Endometrium (tissue), 2 donors: ENCODE data around the gene CERS4.
"Not testable (repeated sequence)": the region's sequence is repeated elsewhere in the genome, so short reads cannot be mapped to it uniquely, and the experiment has no call there.

ENCODE experiments used
- FAIRE-seq: peaks from 2 replicates; lab custom pipeline; 2012; peaks lifted over from hg19 to GRCh38; lab: Jason Lieb, UNC
- donor health status: control.
- donor health status: control.

The CERS4 gene

GRCh38 chr19:8243146-8243545 lies 34.0 kb downstream of the CERS4 start:
- FAIRE-seq = no peak

GRCh38 chr19:8244442-8244841 lies 35.3 kb downstream of the CERS4 start:
- no peak for FAIRE-seq

DNA sequence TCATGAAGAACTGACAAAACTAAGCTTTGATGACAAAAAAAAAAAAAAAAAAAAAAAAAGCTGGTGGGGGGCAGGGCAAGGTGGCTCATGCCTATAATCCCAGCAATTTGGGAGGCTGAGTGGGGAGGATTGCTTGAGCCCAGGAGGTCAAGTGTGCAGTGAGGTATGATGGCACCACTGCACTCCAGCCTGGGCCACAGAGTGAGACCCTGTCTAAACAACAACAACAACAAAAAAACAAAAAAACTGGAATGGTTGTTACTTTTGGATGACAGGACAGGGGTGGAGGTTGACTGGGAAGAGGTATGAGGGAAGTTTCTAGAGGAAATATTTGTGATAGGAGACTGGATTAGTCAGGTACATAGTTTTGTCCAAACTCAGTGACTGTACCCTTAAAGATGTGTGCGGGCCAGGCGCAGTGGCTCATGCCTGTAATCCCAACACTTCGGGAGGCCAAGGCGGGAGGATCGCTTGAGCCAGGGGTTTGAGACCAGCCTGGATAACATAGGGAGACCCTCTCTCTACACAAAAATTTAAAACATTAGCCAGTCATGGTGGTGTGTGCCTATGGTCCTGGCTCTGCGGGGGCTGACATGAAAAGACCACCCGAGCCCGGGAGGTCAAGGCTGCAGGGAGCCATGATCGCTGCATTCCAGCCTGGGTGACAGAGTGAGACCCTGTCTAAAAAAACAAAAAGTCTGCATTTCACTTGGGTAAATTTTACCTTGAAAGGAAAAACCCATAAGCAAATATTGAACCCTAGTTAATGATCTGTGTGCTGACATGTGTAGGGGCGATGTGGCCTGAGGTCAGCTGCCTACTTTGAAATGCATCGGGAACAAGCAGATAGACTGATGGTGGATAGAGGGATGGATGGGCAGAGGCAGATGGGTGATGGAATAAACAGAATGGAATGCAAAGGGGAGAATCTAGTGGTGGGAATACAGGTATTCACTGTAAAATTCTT lies 37.0 kb downstream of the CERS4 start:
- FAIRE-seq = no peak

DNA sequence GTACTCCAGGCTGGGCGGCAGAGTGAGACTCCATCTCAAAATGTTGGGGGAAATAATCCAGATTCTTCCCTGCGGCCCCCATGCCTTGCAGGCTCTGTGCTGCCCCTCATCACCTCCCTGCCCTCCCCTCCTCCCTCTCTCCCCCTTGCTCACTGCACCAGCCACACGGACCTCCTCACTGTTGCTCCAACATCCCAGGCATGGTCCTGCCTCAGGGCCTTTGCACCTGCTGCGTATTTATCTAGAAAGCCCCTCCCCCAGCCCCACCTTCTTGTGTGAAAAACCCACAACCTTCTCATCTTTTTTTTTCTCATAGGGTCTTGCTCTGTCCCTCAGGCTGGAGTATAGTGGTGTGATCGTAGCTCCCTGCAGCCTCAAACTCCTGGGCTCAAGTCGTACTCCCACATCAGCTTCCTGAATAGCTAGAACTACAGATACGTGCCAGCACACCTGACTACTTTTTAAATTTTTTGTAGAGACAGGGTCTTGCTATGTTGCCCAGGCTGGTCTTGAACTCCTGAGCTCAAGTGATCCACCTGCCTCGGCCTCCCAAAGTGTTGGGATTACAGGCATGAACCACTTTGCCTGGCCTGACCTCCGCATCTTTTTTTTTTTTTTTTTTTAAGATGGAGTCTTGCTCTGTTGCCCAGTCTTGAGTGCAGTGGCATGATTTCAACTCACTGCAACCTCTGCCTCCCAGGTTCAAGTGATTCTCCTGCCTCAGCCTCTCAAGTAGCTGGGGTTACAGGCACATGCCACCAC lies 38.1 kb downstream of the CERS4 start:
- FAIRE-seq = not testable (repeated sequence)

DNA sequence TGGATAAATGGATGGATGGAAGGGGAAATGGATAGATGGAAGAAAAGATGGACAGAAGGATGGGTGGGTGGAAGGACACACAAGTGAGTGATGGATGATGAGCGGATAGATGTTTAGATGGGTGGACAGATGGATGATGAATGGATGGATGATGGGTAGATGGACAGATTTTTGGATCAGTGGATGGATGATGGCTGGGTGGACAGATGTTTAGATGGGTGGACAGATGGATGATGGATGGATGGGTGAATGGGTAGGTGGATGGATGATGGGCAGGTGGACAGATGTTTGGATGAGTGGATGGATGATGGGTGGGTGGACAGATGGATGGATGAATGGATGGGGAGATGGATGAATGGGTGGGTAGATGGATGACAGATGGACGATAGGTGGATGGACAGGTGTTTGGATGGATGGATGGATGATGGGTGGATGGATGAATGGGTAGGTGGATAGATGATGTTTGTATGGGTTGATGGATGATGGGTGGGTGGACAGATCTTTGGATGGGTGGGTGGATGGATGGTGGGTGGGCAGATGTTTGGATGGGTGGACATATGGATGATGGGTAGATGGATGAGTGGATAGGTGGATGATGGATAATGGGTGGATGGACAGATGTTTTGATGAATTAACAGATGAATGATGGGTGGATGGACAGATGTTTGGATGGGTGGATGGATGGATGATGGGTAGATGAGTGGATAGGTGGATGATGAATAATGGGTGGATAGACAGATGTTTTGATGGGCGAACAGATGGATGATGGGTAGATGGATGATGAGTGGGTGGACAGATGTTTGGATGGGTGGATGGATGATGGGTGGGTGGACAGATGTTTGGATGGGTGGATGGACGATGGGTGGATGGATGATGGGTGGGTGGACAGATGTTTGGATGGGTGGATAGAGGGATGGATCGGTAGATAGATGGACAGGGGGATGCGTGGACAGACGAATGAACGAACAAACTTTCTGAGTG lies 39.5 kb downstream of the CERS4 start:
- no peak for FAIRE-seq

DNA sequence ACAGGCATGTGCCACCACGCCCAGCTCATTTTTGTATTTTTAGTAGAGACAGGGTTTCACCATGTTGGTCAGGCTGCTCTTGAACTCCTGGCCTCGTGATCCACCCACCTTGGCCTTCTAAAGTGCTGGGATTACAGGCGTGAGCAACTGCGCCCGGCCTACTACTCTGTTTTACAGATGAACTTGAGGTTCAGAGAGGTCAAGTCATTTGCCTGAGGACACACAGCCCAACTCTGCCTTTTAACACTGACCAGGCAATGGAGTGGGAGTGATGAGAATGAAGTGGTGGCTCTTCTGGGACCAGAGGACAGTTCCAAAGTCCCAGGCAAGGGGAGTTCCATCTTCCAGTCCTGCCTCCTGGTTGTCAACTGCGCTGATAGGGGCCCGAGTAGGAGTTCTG lies 41.4 kb downstream of the CERS4 start:
- FAIRE-seq = no peak

DNA sequence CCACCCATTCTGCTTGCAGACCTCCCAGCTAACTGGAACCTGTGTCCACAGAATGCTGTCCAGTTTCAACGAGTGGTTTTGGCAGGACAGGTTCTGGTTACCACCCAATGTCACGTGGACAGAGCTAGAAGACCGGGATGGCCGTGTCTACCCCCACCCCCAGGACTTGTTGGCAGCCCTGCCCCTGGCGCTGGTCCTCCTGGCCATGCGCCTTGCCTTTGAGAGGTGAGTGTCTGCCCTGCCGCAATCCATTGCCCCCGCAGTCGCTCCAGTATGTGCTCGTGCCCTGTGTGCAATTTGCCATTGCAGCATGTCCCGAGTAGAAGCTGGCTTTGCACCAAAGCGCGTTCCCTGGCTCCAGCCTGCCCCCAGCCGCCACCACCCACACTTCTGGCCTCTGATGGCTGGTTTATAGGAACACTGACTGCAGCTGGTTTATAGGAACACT lies 41.9 kb downstream of the CERS4 start:
- no peak for FAIRE-seq

- peak; percentile 73 for FAIRE-seq
Observed at GRCh38 chr19:8252922-8253589, 43.9 kb downstream of the CERS4 start.

DNA sequence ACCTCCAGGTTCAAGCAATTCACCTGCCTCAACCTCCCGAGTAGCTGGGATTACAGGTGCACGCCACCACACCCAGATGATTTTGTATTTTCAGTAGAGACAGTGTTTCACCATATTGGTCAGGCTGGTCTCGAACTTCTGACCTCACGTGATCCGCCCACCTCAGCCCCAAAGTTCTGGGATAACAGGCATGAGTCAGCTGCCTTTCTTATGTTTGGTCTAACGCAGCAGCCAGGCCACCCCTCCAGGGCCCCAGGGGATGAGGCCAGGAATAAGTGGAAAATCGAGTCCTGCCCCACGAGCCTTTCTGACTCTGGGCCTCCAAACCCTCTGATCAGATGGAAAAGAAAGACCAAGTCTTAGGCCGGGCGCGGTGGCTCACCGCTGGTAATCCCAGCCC lies 44.5 kb downstream of the CERS4 start:
- FAIRE-seq = no peak

DNA sequence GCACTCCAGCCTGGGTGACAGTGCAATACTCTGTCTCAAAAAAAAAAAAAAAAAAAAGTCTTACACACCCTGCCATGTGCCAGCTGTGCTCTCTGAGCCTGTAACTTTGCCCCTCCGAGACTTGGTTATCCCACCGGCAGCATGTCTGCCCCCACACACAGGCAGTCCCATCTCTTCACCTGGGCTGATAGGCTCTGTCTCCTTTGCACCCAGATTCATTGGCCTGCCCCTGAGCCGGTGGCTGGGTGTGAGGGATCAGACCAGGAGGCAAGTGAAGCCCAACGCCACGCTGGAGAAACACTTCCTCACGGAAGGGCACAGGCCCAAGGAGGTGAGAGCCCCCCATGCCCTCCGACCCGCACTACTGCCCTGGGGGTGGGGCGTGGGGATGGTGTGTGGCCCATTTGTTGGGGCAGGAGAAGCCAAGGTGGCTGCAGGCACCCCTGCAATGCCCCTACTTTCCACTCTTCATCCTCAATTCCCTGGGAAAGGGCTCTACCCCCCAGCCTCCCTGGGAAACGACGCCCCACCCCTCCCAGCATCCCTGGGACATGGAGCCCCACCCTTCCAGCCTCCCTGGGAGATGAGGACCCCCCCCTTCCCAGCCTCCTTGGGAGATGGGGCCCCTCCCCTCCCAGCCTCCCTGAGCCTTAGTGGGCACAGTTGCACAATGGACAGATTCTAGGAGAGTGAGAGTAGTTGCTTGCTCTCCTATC lies 45.3 kb downstream of the CERS4 start:
- no peak for FAIRE-seq

GRCh38 chr19:8255426-8256125 lies 46.4 kb downstream of the CERS4 start:
- FAIRE-seq = no peak

GRCh38 chr19:8256276-8257051 lies 47.3 kb downstream of the CERS4 start:
- no peak for FAIRE-seq

GRCh38 chr19:8257052-8257443 lies 47.9 kb downstream of the CERS4 start:
- FAIRE-seq = no peak

DNA sequence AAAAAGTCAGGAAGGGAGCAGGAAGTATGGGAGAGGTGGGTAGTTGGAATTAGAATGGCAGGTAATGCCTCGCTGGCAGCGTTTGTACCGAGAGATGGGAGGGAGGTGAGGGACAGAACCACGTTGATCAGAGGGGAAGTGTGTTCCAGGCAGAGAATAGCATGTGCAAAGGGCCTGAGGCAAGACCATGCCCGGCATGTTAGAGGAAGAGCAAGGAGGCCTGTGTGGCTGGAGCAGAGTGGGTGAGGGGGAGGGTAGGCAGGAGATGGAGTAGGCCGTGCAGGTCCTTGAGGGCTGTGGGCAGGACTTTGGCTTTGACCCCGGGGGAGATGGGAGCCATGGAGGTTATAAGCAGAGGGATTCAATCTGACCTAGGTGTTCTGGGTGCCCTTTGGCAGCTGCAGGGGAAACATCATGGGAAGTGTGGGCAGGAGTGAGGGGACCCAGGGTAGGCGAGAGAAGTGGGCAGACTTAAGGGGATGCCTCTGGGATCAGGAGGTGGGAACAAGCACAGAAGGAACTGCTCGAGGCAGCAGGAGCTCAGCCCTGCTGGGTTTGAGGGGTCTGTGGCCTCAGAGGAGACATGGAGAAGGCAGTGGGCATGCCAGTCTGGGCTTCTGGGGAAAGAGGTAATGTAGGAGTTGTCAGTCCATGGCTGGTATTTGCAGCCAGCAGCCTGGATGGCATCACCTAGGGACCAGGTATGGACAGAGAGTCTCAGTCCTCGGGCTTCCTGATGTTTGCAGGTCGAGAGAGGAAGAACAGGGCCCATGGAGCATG lies 50.2 kb downstream of the CERS4 start:
- FAIRE-seq = no peak

- FAIRE-seq = no peak
Observed at GRCh38 chr19:8259922-8260247, 50.7 kb downstream of the CERS4 start.

DNA sequence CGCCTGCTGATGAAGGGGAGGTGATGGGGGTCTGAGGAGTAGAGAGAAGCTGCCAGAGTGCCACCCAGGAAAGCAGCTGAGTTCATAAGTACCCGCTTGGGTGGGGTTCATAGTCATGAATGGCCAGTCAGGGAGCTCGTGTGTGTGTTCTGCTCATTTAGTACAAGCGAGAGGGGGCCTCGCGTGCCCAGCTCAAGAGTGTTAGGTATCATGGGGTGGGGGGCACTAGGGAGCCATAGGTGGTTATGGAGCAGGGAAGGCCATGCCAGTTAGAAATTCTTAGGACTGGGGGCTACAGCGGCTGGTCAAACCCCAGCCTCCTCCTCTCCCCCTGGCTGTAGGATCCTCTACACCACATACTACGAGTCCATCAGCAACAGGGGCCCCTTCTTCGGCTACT lies 52.2 kb downstream of the CERS4 start:
- FAIRE-seq = no peak

GRCh38 chr19:8261881-8262280 lies 52.7 kb downstream of the CERS4 start:
- no peak for FAIRE-seq

DNA sequence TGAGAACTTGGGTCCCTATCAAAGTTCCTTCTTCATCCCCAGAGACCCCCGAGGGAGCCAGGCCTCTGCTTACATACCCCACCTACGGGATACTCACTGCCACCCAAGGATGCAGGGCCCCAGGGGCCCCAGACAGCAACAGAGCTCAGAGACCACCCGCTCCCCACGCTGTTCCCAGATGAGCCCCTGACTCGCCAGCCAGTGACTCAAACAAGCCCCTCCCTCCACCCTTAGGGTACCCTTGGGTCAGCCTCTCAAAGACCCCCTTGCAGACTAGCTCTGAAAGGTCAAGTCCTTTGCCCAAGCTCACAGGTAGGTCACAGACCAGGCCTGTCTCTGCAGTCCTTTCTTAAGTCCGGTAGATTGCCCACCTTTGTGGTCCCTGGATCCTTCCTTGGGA lies 53.3 kb downstream of the CERS4 start:
- FAIRE-seq = no peak

DNA sequence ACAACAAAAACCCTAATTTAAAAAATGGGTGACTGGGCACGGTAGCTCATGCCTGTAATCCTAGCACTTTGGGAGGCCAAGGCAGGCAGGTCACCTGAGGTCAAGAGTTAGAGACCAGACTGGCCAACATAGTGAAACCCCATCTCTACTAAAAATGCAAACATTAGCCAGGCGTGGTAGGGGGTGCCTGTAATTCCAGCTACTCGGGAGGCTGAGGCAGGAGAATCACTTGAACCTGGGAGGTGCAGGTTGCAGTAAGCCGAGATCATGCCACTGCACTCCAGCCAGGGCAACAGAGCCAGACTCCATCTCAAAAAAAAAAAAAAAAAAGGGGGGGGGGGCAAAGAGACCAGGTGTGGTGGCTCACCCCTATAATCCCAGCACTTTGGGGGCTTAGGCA lies 55.1 kb downstream of the CERS4 start:
- FAIRE-seq = not testable (repeated sequence)
